GF-D8 (cell line): ENCODE results near the gene MEF2C.
"Not testable (repeated sequence)": the region's sequence is repeated elsewhere in the genome, so short reads cannot be mapped to it uniquely, and the experiment has no call there.

Experiments
- DNase-seq: peaks from one replicate; lab custom pipeline; 2025; lab: John Stamatoyannopoulos, UW

The MEF2C gene

DNA sequence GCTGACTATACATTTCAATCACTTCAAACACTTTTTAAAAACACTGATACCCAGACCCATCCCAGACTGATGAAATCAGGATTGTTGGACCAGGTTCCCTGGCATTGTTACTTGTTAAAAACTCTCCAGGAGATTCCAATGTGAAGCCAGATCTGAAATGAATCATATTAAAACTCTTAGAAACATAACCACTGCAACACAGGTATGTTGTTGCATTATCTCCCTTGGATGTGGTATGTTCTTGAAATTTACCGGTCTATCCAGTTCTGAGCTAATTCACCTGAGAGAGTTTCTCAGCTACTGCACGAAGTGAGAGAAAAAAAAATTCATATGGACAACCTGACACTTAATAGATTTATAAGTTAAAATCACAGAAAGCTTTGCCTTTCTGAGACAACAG is 21.8 kb downstream of the MEF2C start:
- DNase-seq = no peak

DNA sequence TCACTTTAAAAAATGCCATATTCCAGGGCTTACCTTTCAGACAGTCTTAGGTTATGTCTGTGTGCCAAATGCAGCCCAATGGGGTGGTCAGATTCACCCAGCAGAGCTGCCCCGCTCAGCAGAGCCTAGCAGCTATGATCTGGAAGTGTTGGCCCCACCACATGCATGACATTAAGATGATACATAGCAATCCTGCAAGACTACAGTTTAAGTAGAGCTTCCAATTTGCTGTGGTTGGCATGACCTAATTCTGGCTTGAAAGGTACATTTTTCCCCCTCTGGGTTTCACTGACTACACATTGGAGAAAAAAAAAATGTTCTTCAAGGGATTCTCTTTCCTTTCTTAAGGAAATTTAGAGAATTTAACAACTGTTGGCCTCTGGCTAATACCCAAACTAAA is 22.5 kb downstream of the MEF2C start:
- DNase-seq = no peak

DNA sequence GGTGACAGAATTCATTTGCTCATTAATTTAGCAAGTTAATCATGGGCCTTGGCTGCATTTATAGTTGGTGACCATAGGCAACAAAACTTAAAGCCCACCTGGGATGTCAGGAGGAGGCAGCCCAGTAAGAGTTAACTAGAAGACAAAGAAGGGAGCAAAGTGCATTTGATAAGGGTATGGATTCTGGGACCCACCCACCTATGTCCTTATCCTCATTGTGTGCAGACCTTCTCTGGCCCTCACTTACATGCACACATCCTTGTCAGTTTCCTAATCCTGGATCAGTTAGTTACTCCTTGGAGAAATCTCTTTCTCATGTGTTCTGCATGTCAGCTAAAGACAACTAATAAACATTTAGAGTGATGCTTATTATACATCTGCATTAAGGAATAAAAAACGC is 24.6 kb downstream of the MEF2C start:
- DNase-seq = no peak

DNA sequence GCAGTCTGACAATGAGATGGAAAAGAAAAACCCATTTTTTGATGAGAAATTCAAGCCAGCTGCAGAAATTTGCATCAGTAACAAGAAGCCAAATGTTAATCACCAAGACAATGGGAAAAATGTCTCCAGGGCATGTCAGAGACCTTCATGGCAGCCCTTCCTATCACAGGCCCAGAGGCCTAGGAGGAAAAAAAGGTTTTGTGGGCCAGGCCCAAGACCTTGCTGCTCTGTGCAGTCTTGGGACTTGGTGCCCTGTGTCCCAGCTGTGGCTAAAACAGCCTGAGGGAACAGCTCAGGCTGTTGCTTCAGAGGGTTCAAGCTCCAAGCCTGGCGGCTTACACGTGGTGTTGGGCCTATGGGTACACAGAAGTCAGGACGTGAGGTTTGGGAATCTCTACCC is 26.6 kb downstream of the MEF2C start:
- not testable (repeated sequence) for DNase-seq

DNA sequence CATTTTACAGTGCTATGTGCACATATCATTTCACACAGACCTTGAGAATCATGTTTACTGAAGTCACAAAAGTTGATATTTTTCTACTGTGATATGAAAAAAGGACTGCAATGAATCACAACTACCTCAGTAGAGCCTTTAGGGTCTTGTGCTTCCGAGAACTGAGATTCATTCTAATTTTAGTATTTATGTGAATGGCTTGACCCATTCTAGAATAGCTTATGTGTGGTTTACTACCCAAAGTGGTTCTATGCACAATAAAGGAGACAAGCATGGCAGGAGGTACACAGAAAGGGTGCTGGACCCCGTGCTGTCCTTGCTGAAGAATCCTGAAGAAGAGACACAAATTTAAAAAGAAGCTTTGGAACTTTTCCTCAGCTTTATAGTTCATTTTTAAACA is 28.2 kb downstream of the MEF2C start:
- DNase-seq = no peak

DNA sequence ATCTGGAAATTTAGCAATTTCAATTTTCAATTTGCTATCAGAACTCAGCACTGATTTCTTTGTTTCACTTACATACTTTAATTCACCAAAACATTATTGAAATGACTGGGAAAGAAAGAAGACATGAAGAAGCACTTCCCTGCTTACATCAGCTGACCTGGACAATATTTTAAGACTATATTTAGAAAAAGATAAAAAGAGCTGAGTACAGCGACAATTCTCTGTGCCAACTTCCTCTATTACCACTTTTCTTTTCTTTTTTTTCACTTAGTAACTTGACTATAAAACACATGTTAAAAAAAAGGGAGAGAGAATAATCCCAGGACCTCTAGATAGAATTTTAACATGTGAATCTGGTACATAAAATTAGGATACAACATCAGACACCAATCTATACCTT is 35.6 kb downstream of the MEF2C start:
- DNase-seq = no peak

DNA sequence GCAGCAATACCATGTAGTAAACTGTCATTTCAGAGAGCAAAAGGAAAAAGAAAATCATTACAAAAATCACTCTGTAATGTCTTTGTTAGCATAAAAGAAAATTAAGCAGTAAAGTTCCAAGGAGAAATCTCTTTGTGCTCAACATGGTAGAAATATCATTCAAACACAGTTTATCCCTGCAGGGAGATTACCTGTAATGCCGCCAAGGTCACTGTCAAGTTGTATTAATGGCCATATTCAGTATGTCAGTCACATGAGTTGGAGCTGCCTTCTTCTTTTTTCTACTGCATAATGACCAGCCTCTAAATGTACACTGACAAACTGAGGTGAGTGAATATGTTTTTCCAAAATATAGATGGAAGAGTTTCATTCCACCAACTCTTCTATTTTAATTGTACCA is 36.5 kb downstream of the MEF2C start:
- no peak for DNase-seq

DNA sequence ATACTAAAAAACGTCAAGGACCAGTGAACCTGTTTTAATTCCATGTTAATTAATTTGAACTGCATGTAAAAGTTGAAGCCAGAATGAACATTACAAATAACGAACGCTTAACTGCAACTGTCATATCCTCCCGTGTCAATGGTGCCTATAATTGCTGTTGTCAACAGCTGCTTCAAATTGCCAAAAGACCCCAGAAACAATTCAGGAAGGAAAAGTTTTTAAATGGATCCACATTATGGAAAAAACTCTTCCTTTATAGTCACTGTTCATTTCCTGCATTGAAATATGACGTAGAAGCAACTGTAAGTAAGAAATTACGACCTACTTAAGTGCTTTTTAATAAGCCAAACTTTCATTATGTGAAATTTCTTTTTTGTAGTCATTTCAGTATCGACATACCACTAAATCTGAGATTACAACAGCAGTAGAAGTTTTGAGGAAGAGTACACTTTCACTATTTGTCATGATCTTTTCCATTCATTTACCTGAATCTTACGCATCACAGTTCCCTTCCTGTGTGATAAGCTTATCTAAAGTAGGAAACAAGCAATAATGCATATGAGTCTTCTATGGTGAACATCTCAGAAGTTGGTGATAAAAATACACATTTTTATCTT is 37.8 kb downstream of the MEF2C start:
- DNase-seq = no peak

DNA sequence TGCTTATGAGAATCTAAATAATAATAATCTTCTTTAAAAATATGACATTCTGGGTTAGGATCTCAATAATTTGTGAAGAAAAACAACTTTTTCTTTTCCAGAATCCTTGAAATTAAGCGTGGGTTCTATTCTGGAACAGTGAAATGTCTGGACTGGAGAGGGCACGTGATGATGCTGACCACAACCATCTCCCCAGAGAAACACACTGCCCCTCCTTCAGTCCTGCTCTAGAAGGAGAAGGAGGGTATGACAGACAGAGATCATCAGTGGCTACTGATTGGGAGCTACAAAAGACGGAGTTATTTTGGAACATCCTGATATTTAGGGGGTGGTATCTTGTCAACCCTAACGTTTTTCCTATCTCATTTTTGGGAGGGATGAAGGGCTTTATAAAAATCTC is 40.2 kb downstream of the MEF2C start:
- no peak for DNase-seq

DNA sequence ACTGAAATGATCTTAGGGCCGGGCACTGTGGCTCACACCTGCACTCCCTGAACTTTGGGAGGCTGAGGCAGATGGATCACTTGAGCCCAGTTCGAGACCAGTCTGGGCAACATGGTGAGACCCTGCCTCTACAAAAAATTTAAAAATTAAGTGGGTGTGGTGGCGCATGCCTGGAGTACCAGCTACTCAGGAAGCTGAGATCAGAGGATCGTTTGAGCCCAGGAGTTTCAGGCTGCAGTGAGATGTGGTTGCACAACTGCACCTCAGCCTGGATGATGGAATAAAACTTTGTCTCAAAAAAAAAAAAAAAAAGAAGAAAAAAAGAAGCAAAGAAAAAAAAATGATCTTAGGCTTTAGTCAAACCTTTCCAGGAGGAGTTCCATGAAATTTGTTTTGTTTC is 41.8 kb downstream of the MEF2C start:
- no peak for DNase-seq

DNA sequence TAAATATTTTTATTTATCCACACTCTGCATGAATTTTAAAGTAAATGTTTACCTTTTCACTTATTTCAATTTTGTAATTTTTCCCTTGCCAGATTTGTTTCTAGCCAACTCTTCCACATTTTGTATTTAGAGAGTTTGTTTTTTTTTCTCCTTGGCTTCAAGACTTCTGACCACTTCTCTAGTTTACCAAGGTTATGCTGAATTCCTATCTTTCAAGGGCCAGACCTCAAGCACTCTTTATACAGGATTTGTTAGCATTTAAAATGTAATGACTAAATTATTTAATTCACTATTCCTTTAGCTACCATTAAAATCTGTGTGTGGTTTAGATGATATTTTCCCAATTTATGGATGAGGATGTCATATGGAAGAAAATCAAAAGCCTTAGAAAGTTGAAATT is 42.5 kb downstream of the MEF2C start:
- no peak for DNase-seq

DNA sequence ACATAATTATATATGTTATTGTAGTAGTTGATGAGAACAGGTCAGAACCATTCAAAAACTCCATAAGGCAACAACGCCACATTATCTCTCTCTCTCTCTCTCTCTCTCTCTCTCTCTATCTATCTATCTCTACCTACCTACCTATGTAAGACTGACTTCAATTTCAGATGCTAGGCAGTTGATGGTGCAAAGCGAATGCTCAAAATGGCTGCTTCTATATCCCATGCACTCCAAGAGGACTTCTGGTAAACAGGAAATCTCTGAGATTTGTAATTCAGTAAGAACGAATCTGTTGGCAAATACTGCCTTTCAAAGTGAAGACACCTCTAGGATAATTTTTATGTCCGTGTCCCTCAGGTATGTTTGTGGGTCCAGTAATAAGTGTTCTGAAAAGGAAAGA is 43.7 kb downstream of the MEF2C start:
- no peak for DNase-seq

DNA sequence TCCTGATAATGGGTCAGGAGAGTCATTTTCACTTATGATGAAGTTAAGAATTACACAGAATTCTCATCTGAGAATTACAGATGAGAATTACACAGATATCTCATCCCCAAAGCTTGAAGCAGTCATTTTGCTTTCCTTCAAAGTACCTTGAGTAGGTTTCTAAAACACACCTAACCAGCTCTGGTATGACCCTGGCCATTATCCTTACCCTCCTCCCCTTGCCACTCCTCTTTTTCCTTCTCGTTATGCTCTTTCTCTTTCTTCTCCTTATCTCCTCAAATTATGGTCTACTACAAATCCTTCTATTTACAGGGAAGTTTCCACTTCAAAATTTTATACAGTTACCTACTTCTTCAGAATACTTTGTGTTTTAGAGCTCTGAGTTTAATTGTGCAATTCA is 44.5 kb downstream of the MEF2C start:
- no peak for DNase-seq

DNA sequence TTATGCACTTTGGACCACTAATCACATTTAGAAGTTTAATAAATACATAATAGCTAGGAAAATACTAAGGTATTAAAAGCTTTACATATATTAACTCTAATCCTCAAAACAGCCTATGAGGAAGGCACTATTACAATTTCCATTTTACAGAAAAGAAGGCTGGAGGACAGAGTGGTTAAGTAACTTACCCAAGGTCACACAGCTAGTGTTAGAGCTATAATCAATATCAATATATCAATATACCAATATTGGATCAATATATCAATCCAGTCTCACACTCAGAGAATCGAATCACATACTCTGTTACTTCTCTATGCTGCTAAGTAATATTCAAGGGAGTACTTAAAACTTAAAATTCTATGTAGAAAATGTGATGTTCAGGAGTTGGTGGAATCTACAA is 45.2 kb downstream of the MEF2C start:
- DNase-seq = no peak

DNA sequence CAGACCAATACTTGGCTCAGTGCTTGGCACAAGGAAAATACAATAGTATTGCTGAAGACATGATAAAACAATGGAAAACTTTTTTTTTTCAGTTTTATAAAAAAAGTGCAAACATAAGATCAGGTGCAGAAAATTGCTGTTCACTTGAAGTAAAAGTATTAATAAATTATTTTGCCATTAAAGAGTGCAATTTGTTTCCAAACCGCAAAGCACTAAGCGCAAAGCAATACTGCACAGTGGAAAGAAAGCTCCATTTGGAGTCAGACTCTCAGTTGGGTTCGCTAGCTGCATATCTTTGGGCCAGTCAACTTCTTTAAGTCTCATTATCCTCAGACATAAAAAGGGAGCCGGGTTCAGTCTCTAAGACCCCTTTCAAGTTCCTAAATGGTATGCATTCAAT is 45.8 kb downstream of the MEF2C start:
- DNase-seq = no peak

DNA sequence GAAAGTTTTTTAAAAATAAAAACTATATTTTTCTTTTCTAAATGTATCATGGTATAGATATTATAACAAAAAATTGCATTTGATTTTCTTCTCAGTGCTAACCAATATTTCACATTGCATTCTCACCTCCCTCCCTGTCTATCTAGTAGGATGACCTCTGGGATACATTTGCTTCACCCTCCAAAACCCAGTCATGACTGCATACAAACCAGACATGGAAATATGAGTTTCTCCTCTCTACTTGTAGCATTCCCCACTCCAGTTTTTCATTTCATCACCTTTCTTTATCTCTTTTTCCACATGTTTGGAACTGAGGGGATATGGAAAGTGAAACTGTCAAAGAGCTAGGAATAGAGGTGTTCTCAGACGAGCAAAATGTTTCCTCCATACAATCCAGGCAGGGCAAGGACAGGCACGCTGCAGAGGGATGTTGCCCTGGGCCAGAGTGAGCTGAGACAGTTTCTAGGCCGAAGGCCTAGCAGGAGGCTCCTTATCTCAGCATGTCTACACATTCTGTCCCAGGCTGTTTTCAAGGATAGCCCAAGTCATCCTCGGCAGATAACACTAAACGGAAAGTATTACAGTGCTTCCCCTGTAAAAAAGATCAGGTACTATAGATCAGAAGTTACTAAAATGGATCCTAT is 46.7 kb downstream of the MEF2C start:
- DNase-seq = no peak

DNA sequence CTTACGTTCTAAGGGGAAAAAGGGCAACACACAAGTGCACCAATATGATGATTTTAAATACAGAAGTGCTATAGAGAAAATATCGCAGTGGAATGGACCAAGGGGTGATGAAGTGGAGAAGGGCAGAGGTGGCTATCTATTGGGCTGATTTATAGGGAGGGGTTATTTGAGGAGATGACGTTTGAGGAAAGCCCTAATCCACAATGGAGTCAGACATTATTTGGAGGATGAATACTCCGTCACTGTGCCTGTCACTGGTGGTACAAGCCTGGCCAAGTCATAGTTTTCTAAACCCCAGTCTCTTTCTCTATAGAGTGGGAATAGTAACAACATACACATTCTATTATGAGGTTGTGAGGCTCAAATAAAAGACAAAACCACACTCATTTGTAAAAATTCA is 48.5 kb downstream of the MEF2C start:
- no peak for DNase-seq

DNA sequence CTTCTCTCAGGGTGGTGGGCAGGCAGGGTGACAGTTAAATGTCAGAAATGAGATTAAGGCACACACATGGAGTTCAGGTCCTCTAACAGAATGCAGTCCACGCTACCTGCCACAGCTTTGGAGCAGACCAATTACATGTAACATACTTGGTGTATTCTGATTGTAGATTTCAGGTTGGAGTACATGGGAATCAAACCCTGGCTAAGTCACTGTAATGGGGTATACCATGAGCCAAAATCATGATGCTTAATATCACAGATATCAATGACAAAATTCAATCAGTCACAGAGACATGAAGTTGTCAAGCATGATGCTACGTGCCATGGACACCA is 48.9 kb downstream of the MEF2C start:
- DNase-seq = no peak

DNA sequence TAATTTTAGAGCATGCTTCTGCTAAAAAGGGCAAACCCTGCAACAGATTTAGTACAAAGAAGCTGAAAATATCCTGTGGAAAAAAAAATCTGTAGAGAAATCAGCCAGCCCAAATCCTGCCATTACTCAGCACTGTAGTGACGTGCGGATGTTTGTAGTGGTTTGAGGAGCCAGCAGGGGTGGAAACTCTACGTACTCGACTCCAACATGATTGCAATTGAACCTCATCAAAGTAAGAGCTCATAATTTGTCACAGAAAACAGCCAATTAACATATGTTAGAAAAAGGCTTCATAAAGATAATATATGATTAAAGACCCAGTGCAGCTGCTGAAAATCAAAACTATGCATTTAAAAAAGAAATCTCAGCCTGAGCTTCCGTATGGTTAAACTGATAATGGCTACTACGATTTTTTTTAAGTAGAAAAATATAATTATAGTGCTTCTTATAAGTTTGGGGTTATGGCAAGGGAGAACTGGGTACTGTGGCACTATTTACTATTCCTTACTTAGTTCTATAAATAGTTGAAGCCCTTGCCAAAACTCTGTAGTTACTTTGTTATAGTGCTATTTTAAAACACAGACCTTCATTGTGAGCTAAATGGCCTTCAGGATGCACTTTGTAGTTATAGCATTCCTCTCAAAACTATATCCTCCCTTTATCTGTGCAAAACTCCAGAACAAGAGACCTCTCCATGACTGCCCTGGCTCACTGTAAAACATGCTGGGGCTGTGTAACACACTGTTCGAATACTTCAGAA is 49.4 kb downstream of the MEF2C start:
- DNase-seq = no peak

DNA sequence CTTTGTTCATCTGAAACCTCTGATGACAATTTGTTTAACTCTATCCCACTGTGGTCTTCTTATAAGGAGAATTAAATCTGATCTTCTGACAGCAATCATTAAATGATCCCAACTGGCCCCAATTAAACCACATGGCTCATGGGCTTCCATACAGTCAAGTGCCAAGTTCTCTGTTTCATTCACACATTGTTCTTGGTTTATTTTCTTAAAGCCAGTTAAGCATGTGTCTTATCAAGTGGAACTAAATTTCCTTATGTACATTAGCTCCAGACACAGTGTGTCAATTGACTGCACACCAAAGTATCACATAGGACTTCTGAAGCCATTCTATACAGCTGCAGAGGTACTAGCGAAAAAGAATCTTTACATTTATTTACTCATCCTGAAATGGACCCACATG is 51.2 kb downstream of the MEF2C start:
- no peak for DNase-seq

DNA sequence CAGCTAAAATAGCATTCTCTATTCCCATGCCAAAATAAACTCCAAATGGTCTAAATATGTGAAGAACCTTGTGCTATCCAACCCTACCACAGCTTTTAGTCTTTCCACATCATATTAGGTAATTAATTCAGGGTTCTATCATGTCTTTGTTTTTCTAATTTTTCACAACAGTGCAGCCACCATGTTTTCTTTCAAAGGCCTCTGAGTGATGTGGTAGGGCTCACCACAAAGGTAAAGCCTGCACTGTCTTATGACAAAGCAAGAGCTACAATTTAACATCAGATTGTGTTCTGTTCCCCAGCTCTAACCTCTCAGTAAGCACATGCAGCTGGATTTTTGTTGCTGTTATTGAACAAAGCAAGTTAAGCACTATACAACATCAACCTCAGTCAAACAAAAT is 52.4 kb downstream of the MEF2C start:
- no peak for DNase-seq

DNA sequence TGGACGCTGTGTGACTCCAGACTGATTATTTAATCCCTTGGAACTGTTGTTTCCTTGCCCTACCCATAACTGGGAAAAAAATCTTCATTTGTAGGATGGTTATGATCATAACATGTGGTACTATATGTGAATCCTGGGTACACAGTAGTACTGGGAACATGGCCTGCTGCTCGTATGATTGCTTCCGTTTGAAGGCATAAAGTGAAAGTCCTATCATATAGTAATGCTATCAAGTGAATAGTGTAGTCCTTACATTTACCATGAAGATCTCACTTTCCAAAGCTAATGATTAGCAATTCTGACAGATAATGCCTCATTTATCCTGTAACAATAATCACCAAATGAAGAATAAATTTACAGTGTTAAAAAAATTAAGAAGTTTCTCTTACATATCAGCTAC is 53.2 kb downstream of the MEF2C start:
- DNase-seq = no peak

DNA sequence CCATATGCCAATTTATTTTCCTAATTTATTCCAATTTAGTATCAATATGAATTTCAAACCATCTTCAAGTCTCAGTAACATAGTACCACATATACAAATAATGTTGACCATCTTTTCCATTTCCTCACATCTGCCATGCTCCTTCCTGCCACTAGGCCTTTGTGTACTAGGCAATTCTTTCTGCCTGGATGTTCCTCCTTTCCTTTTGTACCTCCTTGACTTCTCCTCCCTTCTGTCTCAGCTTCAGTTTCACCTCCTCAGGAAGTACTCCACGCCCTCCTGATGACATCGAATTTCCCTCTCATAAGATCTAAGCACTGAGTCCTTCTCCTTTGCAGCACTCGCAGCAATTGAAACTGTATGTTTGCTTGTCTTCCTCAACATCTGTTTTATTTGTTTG is 53.9 kb downstream of the MEF2C start:
- DNase-seq = no peak

DNA sequence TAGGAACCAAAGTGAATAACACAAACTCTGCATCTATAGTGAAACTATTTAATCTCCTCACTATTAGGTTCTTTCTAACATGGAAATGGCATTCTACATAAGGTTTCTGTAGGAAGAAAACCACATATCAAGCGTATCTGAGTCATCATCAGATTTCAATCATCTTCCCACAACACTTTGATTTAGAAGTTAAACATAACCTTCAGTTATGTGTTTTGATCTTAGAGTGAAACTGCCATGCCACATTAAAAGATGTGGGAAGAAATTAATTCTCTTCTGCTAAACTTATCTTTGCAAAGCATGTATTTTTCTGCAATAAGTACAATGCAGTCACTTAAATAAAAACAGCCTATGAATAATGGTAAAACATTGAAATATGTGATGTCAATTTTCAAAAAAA is 55.0 kb downstream of the MEF2C start:
- no peak for DNase-seq
